Mucosa of rectum (tissue), 2 donors: ENCODE measurements around the gene DFFA.

Source experiments
- H3K27ac ChIP-seq, 2 donors: one replicate each; pipeline ENCODE4 v1.7.0; 2013; ENCODE audit warnings: inconsistent platforms in 2 of 2, low read depth in 2 of 2, low read length in 2 of 2
- H3K27me3 ChIP-seq, 2 donors: one replicate each; pipeline ENCODE4 v1.7.0; 2013; ENCODE audit warnings: low read length in 2 of 2; ENCODE audit not compliant: control insufficient read depth in 2 of 2, insufficient read depth in 2 of 2
- H3K36me3 ChIP-seq, 2 donors: one replicate each; pipeline ENCODE4 v1.7.0; 2013; ENCODE audit warnings: low read length in 2 of 2; ENCODE audit not compliant: control insufficient read depth in 2 of 2, insufficient read depth in 2 of 2
- H3K4me1 ChIP-seq, 2 donors: one replicate each; pipeline ENCODE4 v1.7.0; 2013; ENCODE audit warnings: low read length in 2 of 2, mild to moderate bottlenecking in 1 of 2; ENCODE audit not compliant: control insufficient read depth in 2 of 2, insufficient read depth in 2 of 2
- H3K4me3 ChIP-seq, 2 donors: one replicate each; pipeline ENCODE4 v1.7.0; 2013; ENCODE audit warnings: low read length in 2 of 2
- H3K9ac ChIP-seq, 2 donors: one replicate each; pipeline ENCODE4 v1.7.0; 2013; ENCODE audit warnings: low read length in 2 of 2, low read depth in 1 of 2, mild to moderate bottlenecking in 1 of 2
- H3K9me3 ChIP-seq, 2 donors: one replicate each; pipeline ENCODE4 v1.7.0; 2013; ENCODE audit warnings: low read length in 2 of 2; ENCODE audit not compliant: control insufficient read depth in 2 of 2
- donor health status: healthy.
- donor health status: Normal muscosa, but diverticular disease.

Gene DFFA

GRCh38 chr1:10472220-10473144 lies at the start of gene DFFA:
DFFA (minus strand) TSS chr1:10472529; CDS start chr1:10472458, 71 bp downstream.
- Histone ChIP-seq H3K36me3 (peaks cover 12 to 17% of the 10 kb centered on the region in 2 donors), H3K4me1 (peaks cover 20 to 24% of the 10 kb centered on the region in 2 donors), H3K27ac (peak within 1 kb of the TSS; percentile 37 to 52)

DNA sequence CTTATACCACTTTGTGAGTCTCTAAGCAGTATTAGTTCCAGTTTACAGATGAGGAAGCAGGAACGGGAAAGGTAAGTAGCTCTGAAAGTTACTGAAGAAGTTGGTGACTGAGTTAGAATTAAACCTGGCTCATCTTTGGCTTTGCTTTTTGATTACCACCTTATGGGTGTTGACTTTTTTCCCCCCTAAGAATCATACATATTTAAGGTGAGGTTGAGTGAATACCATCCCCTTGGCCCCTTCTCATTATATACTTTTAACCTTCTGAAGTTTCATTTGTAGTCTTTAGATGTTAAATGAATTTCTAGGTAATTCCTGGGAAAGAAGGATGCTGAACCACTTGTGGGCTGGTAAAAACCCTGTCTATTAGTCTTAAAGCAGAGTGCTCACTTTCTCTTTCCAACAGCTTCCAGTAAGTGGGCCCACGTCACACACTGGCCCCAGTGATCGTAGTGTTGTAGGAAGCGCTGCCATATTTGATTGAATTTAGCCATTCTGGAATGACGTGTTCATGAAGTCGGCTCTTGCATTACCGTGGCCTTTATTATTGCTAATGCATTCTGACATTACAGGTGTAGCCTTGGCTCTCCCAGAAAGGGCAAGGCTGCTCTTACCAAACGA lies 49.3 kb upstream of the DFFA start:
- Histone ChIP-seq H3K9ac (no peak overlapping the region), H3K27me3 (no peaks in the 10 kb centered on the region), H3K9me3 (no peaks in the 10 kb centered on the region), H3K4me3 (no peak overlapping the region), H3K36me3 (peaks cover 0 to 5% of the 10 kb centered on the region in 2 donors), H3K4me1 (no peaks in the 10 kb centered on the region), H3K27ac (no peak overlapping the region)

More at GRCh38 chr1:10472220-10473144, at the start of gene DFFA:
- peak within 1 kb of the TSS; percentile 80 to 90 for H3K4me3 ChIP-seq
- H3K27me3 ChIP-seq = no peaks in the 10 kb centered on the region
- no peaks in the 10 kb centered on the region for H3K9me3 ChIP-seq
- peak within 1 kb of the TSS; percentile 74 to 81 for H3K9ac ChIP-seq

- Histone ChIP-seq H3K27me3 (no peaks in the 10 kb centered on the region), H3K27ac (no peak overlapping the region), H3K9me3 (no peaks in the 10 kb centered on the region), H3K4me1 (no peaks in the 10 kb centered on the region), H3K36me3 (peaks cover 0 to 5% of the 10 kb centered on the region in 2 donors), H3K4me3 (no peak overlapping the region), H3K9ac (no peak overlapping the region)
Measured at GRCh38 chr1:10520952-10521351, 48.6 kb upstream of the DFFA start.

GRCh38 chr1:10520497-10520896 lies 48.2 kb upstream of the DFFA start:
- peaks cover 0 to 5% of the 10 kb centered on the region in 2 donors for H3K36me3 ChIP-seq
- H3K27me3 ChIP-seq = no peaks in the 10 kb centered on the region
- no peaks in the 10 kb centered on the region for H3K9me3 ChIP-seq
- H3K4me1 ChIP-seq = no peaks in the 10 kb centered on the region
- H3K9ac ChIP-seq = no peak overlapping the region
- H3K4me3 ChIP-seq = no peak overlapping the region
- H3K27ac ChIP-seq = no peak overlapping the region

DNA sequence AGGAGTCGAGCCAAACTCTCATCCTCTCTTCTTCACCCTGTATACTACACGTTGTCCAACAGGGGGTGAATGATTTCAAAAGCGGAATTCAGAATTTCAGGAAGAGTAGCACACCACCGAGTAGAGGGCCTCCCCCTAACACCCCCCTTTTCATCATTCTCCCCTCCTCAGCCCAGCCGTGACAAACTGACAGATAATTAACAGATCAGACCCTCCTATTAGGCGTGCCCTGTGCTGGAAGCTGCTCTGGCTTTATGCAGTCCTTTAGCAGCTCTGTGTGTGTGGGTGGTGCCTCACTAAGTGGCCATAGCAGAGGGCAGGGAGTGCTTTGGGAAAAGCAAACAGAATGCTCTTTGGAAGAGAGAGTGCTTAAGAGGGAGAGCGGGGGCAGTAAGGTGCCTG lies 46.7 kb upstream of the DFFA start:
- no peak overlapping the region for H3K9ac ChIP-seq
- H3K27ac ChIP-seq = no peak overlapping the region
- peaks cover 0 to 4% of the 10 kb centered on the region in 2 donors for H3K4me1 ChIP-seq
- no peak overlapping the region for H3K4me3 ChIP-seq
- H3K27me3 ChIP-seq = no peaks in the 10 kb centered on the region
- H3K9me3 ChIP-seq = no peaks in the 10 kb centered on the region
- H3K36me3 ChIP-seq = peaks cover 0 to 3% of the 10 kb centered on the region in 2 donors

GRCh38 chr1:10517677-10517982 lies 45.3 kb upstream of the DFFA start:
- Histone ChIP-seq H3K36me3 (peaks cover 0 to 3% of the 10 kb centered on the region in 2 donors), H3K9ac (no peak overlapping the region), H3K4me3 (no peak overlapping the region), H3K9me3 (no peaks in the 10 kb centered on the region), H3K4me1 (peaks cover 0 to 4% of the 10 kb centered on the region in 2 donors), H3K27me3 (no peaks in the 10 kb centered on the region), H3K27ac (no peak overlapping the region)

- peaks cover 0 to 4% of the 10 kb centered on the region in 2 donors for H3K4me1 ChIP-seq
- no peak overlapping the region for H3K27ac ChIP-seq
- H3K36me3 ChIP-seq = peaks cover 0 to 3% of the 10 kb centered on the region in 2 donors
Measured at GRCh38 chr1:10516925-10517676, 44.8 kb upstream of the DFFA start.

GRCh38 chr1:10515976-10516750 lies 43.8 kb upstream of the DFFA start:
- Histone ChIP-seq H3K4me3 (no peak overlapping the region), H3K4me1 (peaks cover 5% of the 10 kb centered on the region in 2 donors), H3K9me3 (no peaks in the 10 kb centered on the region), H3K27me3 (no peaks in the 10 kb centered on the region), H3K36me3 (peaks cover 0 to 3% of the 10 kb centered on the region in 2 donors), H3K27ac (no peak overlapping the region), H3K9ac (no peak overlapping the region)

More at GRCh38 chr1:10516925-10517676, 44.8 kb upstream of the DFFA start:
- no peak overlapping the region for H3K9ac ChIP-seq
- H3K4me3 ChIP-seq = no peak overlapping the region
- H3K27me3 ChIP-seq = no peaks in the 10 kb centered on the region
- no peaks in the 10 kb centered on the region for H3K9me3 ChIP-seq

DNA sequence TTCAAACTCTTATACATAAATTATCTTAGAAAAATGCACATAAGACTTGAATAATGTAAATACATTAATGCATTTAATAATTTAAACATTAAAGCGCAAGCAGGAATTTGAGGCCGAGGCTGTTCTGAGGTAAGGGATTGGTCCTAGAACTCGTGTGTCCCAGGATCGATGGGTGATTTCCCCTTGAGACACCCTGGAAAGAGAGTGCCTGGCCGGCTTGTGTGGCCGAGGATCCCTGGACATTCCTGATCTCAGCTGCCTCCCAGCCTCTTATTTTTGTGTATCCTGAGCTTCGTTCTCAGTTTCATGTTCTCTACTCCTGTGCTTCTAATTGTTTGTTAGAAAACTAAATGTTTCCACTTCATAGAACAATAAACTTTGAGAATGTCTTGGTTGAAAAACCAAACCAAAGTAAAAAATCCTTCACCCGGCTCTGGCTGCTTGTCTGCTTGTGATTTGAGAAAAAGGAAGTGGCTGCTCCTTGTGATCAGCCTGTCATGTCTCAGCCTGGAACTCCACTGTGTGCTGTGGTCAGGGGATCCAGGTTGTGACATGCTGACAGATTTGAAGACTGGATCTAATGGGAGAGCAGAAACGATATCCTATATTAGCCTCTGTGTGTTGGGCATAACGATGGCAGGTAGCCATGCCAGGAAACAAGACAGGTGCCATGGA lies 43.1 kb upstream of the DFFA start:
- H3K4me1 ChIP-seq = peaks cover 11% of the 10 kb centered on the region in 2 donors
- no peak overlapping the region for H3K27ac ChIP-seq
- no peak overlapping the region for H3K9ac ChIP-seq

More for the DNA sequence above, 43.1 kb upstream of the DFFA start:
- peaks cover 0 to 2% of the 10 kb centered on the region in 2 donors for H3K36me3 ChIP-seq
- H3K9me3 ChIP-seq = no peaks in the 10 kb centered on the region
- H3K4me3 ChIP-seq = no peak overlapping the region
- no peaks in the 10 kb centered on the region for H3K27me3 ChIP-seq
